Nephron progenitor cell (in vitro differentiated cells): Measurements from ENCODE around the gene PTRH1.

Experiments
- DNase-seq: peaks from one replicate; pipeline ENCODE4 v3.0.0; 2021
- H3K27ac Mint-ChIP-seq: 2 replicates; pipeline ENCODE4 v1.8.0; 2021; ENCODE audit warnings: mild to moderate bottlenecking, moderate library complexity, mixed read lengths
- H3K27me3 Mint-ChIP-seq: 2 replicates; pipeline ENCODE4 v1.8.0; 2021; ENCODE audit warnings: mild to moderate bottlenecking, low read depth, mixed read lengths; ENCODE audit not compliant: poor library complexity
- H3K36me3 Mint-ChIP-seq: 2 replicates; pipeline ENCODE4 v1.8.0; 2021; ENCODE audit warnings: low read depth, mixed read lengths
- H3K4me1 Mint-ChIP-seq: 2 replicates; pipeline ENCODE4 v1.8.0; 2021; ENCODE audit warnings: mixed read lengths
- H3K4me3 Mint-ChIP-seq: 2 replicates; pipeline ENCODE4 v1.8.0; 2021; ENCODE audit warnings: mild to moderate bottlenecking, moderate library complexity, mixed read lengths
- H3K9me3 Mint-ChIP-seq: 2 replicates; pipeline ENCODE4 v1.8.0; 2021; ENCODE audit warnings: mild to moderate bottlenecking, moderate library complexity, mixed read lengths
- TF ChIP-seq, protein P1 (sequence below): fragments of 200-600 bp; sonication (generic); IDR thresholded peaks from 2 replicates; pipeline ENCODE4 v1.5.0; 2021; ENCODE audit warnings: antibody characterized with exemption

The PTRH1 gene

DNA sequence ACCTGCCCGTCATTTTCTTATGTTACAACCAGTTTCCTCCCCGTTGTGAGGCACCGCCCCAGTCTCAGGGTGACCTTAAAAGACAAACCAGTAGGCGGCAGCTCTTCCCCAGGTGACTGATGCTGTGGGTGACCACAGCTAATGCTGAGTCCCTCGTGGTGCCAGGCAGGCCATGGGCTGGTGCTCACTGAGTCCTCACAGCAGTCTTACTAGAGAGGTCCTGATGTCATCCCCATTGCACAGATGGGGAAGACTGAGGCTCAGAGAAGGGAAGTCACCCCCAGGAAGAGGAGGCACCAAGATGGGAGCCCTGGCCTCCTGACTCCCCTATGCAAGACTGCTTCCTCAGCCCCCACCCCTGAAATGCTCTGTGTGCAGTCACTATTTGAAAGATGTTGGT is 7.7 kb downstream of the PTRH1 start:
- Mint-ChIP-seq H3K36me3 (no peaks in the 10 kb centered on the region), H3K4me1 (peaks cover 65% of the 10 kb centered on the region), H3K27me3 (peaks cover 20% of the 10 kb centered on the region), H3K27ac (no peak overlapping the region), H3K9me3 (peaks cover 7% of the 10 kb centered on the region), H3K4me3 (no peak overlapping the region)
- TF ChIP-seq, protein P1, sequence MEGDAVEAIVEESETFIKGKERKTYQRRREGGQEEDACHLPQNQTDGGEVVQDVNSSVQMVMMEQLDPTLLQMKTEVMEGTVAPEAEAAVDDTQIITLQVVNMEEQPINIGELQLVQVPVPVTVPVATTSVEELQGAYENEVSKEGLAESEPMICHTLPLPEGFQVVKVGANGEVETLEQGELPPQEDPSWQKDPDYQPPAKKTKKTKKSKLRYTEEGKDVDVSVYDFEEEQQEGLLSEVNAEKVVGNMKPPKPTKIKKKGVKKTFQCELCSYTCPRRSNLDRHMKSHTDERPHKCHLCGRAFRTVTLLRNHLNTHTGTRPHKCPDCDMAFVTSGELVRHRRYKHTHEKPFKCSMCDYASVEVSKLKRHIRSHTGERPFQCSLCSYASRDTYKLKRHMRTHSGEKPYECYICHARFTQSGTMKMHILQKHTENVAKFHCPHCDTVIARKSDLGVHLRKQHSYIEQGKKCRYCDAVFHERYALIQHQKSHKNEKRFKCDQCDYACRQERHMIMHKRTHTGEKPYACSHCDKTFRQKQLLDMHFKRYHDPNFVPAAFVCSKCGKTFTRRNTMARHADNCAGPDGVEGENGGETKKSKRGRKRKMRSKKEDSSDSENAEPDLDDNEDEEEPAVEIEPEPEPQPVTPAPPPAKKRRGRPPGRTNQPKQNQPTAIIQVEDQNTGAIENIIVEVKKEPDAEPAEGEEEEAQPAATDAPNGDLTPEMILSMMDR, result no peak
- no peak for DNase-seq

DNA sequence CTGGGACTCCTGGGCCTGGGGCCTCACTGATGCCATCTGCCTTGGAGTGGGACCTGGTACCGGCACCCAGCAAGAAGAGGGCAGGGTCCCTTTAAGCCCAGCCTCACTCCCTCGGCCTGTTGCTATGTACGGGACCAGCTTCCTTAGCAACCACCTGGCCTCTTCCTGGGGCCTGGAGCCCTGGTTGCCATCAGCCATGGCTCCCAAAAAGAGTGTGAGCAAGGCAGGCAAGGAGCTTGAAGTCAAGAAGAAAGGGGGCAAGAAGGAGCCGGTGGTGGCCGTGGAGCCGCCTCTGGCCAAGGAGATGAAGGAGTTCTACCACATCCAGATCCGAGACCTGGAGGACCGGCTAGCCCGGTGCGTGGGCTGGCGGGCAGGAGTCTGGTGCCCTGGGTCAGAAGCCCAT is 8.6 kb downstream of the PTRH1 start, which contains the start of gene CFAP157:
Gene CFAP157, plus strand, starts transcription at position 153 of the 406 bp plus-strand sequence. Its CDS starts 44 bp downstream, at position 197.
- Mint-ChIP-seq H3K4me1 (peaks cover 65% of the 10 kb centered on the region), H3K9me3 (peaks cover 7% of the 10 kb centered on the region), H3K36me3 (no peaks in the 10 kb centered on the region), H3K27ac (peak within 1 kb of the TSS; percentile 96), H3K4me3 (peak within 1 kb of the TSS; percentile 49), H3K27me3 (peaks cover 20% of the 10 kb centered on the region)
- TF ChIP-seq, protein P1, result no peak
- DNase-seq, result no peak

- H3K4me3 Mint-ChIP-seq, result peak overlapping the region; percentile 47
- peaks cover 64% of the 10 kb centered on the region for H3K4me1 Mint-ChIP-seq
- TF ChIP-seq, protein P1, result no peak
- peaks cover 16% of the 10 kb centered on the region for H3K27me3 Mint-ChIP-seq
- peak overlapping the region; percentile 96 for H3K27ac Mint-ChIP-seq
- H3K36me3 Mint-ChIP-seq, result no peaks in the 10 kb centered on the region
- peaks cover 7% of the 10 kb centered on the region for H3K9me3 Mint-ChIP-seq
- DNase-seq, result no peak
Observed at GRCh38 chr9:127705577-127706379, 9.7 kb downstream of the PTRH1 start.

DNA sequence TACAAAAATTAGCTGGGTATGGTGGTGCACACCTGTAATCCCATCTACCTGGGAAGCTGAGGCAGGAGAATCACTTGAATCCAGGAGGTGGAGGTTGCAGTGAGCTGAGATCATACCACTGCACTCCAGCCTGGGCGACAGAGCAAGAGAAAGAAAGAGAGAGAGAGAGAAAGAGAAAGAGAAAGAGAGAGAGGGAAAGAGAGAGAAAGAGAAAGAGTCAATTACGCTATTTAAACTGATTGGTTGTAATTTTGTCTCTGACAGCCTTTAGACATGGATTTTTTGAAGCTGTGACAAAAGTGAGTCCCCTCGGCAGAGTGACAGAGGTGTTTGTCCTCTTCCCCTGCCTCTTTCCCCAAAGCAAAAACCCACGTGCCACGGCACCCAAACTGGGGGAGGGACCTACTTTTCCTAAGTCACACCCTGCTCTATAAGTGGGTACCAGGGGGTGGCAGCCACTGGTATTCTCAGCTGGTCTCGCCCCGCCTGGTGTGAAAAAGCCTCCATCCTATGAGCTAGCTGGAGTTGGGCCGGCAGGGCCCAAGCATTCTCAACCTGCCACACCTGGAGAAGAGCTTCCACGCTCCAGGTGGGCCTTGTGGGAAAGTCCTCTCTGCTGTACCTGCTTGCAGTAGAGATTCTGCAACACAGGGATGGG is 12.0 kb downstream of the PTRH1 start:
- no peak overlapping the region for H3K4me3 Mint-ChIP-seq
- TF ChIP-seq, protein P1, result no peak
- no peak for DNase-seq
- H3K9me3 Mint-ChIP-seq, result peaks cover under 1% of the 10 kb centered on the region
- peaks cover 5% of the 10 kb centered on the region for H3K27me3 Mint-ChIP-seq
- peaks cover 72% of the 10 kb centered on the region for H3K4me1 Mint-ChIP-seq
- H3K27ac Mint-ChIP-seq, result peak overlapping the region; percentile 60
- H3K36me3 Mint-ChIP-seq, result no peaks in the 10 kb centered on the region

GRCh38 chr9:127700594-127701255 is 14.7 kb downstream of the PTRH1 start:
- DNase-seq, result no peak
- Mint-ChIP-seq H3K9me3 (no peaks in the 10 kb centered on the region), H3K27me3 (peaks cover 5% of the 10 kb centered on the region), H3K4me3 (no peak overlapping the region), H3K4me1 (peaks cover 58% of the 10 kb centered on the region), H3K36me3 (no peaks in the 10 kb centered on the region), H3K27ac (no peak overlapping the region)
- TF ChIP-seq, protein P1, result no peak
